ENCODE measurements around the gene SPEF2.

DNA sequence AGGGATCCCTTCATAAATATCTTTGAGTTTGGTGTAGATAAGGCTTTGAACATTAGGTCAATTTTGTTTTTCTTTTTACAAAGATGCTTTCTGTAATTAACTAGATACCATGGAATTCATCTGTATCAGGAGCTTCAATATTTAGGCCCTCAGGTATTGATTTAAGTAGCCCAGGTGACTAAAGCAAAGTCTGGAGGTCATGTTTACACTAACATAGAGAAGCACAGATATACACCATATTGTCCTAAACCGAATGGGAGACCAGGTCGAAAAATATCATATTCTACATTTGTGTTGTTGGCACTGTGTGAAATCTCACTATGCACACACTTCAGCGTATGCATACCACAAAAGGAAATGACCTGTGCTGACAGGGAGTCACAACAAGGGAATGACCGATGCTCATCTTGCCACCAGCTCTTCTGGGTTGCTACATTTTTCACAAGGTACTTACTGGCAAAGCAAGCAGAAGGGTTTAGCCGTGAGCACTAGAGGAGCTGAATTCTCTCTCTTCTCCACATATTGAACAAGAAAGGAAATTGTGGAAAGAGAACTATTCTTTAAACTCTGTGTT lies 140.6 kb downstream of the SPEF2 start:
- TF ChIP-seq CTCF (IDR thresholded peaks at IDR 0.05) (no peak), POLR2A (IDR thresholded peaks at IDR 0.05) (no peak)
